ENCODE data around the gene F5. TPM values are rescaled to one million over a fixed set of nuclear protein-coding genes. Genes with fewer than 3 reads are reported as not detected.

Gene F5
- total RNA-seq, 1 experiment from 2014 or later, result not detected

- Histone ChIP-seq H3K36me3 (ENCODE audit: insufficient read depth, low read length, poor library complexity, severe bottlenecking) (no peaks in the 10 kb centered on the region), H3K27ac (ENCODE audit: low read depth, low read length, poor library complexity, severe bottlenecking) (no peak overlapping the region), H3K9me3 (ENCODE audit: low read depth, low read length, poor library complexity, severe bottlenecking) (no peaks in the 10 kb centered on the region), H3K27me3 (replicated peaks; ENCODE audit: insufficient read depth, low read depth, low read length, poor library complexity) (peaks cover 47% of the 10 kb centered on the region), H3K4me1 (ENCODE audit: insufficient read depth, low read length, poor library complexity, severe bottlenecking) (no peaks in the 10 kb centered on the region), H3K4me3 (ENCODE audit: low read depth, low read length, poor library complexity, severe bottlenecking) (no peak overlapping the region)
- intact Hi-C loops (cut with micrococcal nuclease; ENCODE audit: unreplicated experiment), result no loop called here
- ChIA-PET CTCF (no interaction called here), POLR2A (ENCODE audit: low non-redundant PET) (no interaction called here)
- DNase-seq (ENCODE audit: low spot score), result no peak
- BruUV-seq (replicated peaks), result no TSS peak
- TF ChIP-seq, protein P1, sequence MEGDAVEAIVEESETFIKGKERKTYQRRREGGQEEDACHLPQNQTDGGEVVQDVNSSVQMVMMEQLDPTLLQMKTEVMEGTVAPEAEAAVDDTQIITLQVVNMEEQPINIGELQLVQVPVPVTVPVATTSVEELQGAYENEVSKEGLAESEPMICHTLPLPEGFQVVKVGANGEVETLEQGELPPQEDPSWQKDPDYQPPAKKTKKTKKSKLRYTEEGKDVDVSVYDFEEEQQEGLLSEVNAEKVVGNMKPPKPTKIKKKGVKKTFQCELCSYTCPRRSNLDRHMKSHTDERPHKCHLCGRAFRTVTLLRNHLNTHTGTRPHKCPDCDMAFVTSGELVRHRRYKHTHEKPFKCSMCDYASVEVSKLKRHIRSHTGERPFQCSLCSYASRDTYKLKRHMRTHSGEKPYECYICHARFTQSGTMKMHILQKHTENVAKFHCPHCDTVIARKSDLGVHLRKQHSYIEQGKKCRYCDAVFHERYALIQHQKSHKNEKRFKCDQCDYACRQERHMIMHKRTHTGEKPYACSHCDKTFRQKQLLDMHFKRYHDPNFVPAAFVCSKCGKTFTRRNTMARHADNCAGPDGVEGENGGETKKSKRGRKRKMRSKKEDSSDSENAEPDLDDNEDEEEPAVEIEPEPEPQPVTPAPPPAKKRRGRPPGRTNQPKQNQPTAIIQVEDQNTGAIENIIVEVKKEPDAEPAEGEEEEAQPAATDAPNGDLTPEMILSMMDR (conservative IDR thresholded peaks at IDR 0.05; ENCODE audit: low read depth, low read length), result no peak
- TF ChIP-seq EZH2 (IDR thresholded peaks at IDR 0.05; ENCODE audit: borderline replicate concordance, low read depth, low read length, poor library complexity, severe bottlenecking), result no peak
Observed at GRCh38 chr1:169624122-169624521, 37.8 kb upstream of the F5 start.

GRCh38 chr1:169623132-169623926 is 37.0 kb upstream of the F5 start:
- TF ChIP-seq, protein P1 (conservative IDR thresholded peaks at IDR 0.05; ENCODE audit: low read depth, low read length), result no peak
- TF ChIP-seq EZH2 (IDR thresholded peaks at IDR 0.05; ENCODE audit: borderline replicate concordance, low read depth, low read length, poor library complexity, severe bottlenecking), result no peak
- CTCF ChIA-PET, result no interaction called here

GRCh38 chr1:169620565-169620964 is 34.3 kb upstream of the F5 start:
- no peak for DNase-seq (ENCODE audit: low spot score)
- CTCF ChIA-PET, result no interaction called here
- no peaks in the 10 kb centered on the region for H3K4me1 ChIP-seq (ENCODE audit: insufficient read depth, low read length, poor library complexity, severe bottlenecking)
- intact Hi-C loops (cut with micrococcal nuclease; ENCODE audit: unreplicated experiment), result no loop called here
- TF ChIP-seq, protein P1 (conservative IDR thresholded peaks at IDR 0.05; ENCODE audit: low read depth, low read length), result no peak
- TF ChIP-seq EZH2 (IDR thresholded peaks at IDR 0.05; ENCODE audit: borderline replicate concordance, low read depth, low read length, poor library complexity, severe bottlenecking), result no peak
- no peak overlapping the region for H3K27ac ChIP-seq (ENCODE audit: low read depth, low read length, poor library complexity, severe bottlenecking)
- H3K9me3 ChIP-seq (ENCODE audit: low read depth, low read length, poor library complexity, severe bottlenecking), result no peaks in the 10 kb centered on the region
- H3K36me3 ChIP-seq (ENCODE audit: insufficient read depth, low read length, poor library complexity, severe bottlenecking), result no peaks in the 10 kb centered on the region
- BruUV-seq (replicated peaks), result no TSS peak
- H3K4me3 ChIP-seq (ENCODE audit: low read depth, low read length, poor library complexity, severe bottlenecking), result no peak overlapping the region
- POLR2A ChIA-PET (ENCODE audit: low non-redundant PET), result no interaction called here
- peaks cover 46% of the 10 kb centered on the region for H3K27me3 ChIP-seq (replicated peaks; ENCODE audit: insufficient read depth, low read depth, low read length, poor library complexity)

More at GRCh38 chr1:169623132-169623926, 37.0 kb upstream of the F5 start:
- intact Hi-C loops (cut with micrococcal nuclease; ENCODE audit: unreplicated experiment), result no loop called here
- POLR2A ChIA-PET (ENCODE audit: low non-redundant PET), result interaction anchor here (0.9 kb wide), 1 partner anchor 288 kb away, joined by 3 read pairs; no protein-coding TSS in a partner anchor
- no peak overlapping the region for H3K4me3 ChIP-seq (ENCODE audit: low read depth, low read length, poor library complexity, severe bottlenecking)
- H3K9me3 ChIP-seq (ENCODE audit: low read depth, low read length, poor library complexity, severe bottlenecking), result no peaks in the 10 kb centered on the region
- peaks cover 43% of the 10 kb centered on the region for H3K27me3 ChIP-seq (replicated peaks; ENCODE audit: insufficient read depth, low read depth, low read length, poor library complexity)
- no peaks in the 10 kb centered on the region for H3K4me1 ChIP-seq (ENCODE audit: insufficient read depth, low read length, poor library complexity, severe bottlenecking)
- no TSS peak for BruUV-seq (replicated peaks)
- no peak for DNase-seq (ENCODE audit: low spot score)
- H3K36me3 ChIP-seq (ENCODE audit: insufficient read depth, low read length, poor library complexity, severe bottlenecking), result no peaks in the 10 kb centered on the region
- no peak overlapping the region for H3K27ac ChIP-seq (ENCODE audit: low read depth, low read length, poor library complexity, severe bottlenecking)

Measured in A673 (cell line).